HUES48 (cell line): ENCODE data around the gene UNC45A.

ENCODE experiments used
- H3K27ac ChIP-seq: one replicate; pipeline ENCODE4 v1.7.0; 2013; ENCODE audit warnings: low read depth, low read length, inconsistent platforms
- H3K27me3 ChIP-seq: 2 replicates; pipeline ENCODE4 v1.6.1; 2013; ENCODE audit warnings: mild to moderate bottlenecking, low read length; ENCODE audit not compliant: control insufficient read depth, insufficient read depth
- H3K36me3 ChIP-seq: 2 replicates; pipeline ENCODE4 v1.6.1; 2013; ENCODE audit warnings: low read length; ENCODE audit not compliant: control insufficient read depth, insufficient read depth
- H3K4me1 ChIP-seq: 2 replicates; pipeline ENCODE4 v1.6.1; 2013; ENCODE audit warnings: mild to moderate bottlenecking, low read length; ENCODE audit not compliant: control insufficient read depth, insufficient read depth
- H3K4me3 ChIP-seq: 2 replicates; pipeline ENCODE4 v1.5.1; 2013; ENCODE audit warnings: mild to moderate bottlenecking, low read depth, low read length
- H3K9ac ChIP-seq: 2 replicates; pipeline ENCODE4 v1.6.1; 2013; ENCODE audit warnings: mild to moderate bottlenecking, low read depth, low read length, moderate library complexity
- H3K9me3 ChIP-seq: 2 replicates; pipeline ENCODE4 v1.6.1; 2013; ENCODE audit warnings: low read length; ENCODE audit not compliant: control insufficient read depth, insufficient read depth

The UNC45A gene

GRCh38 chr15:90957031-90957790 is 22.1 kb downstream of the UNC45A start:
- Histone ChIP-seq H3K4me3 (peak overlapping the region; percentile 77), H3K27me3 (no peaks in the 10 kb centered on the region), H3K27ac (no peak overlapping the region), H3K9me3 (no peaks in the 10 kb centered on the region), H3K36me3 (peaks cover 45% of the 10 kb centered on the region), H3K9ac (peak overlapping the region; percentile 69), H3K4me1 (peaks cover 15% of the 10 kb centered on the region)

DNA sequence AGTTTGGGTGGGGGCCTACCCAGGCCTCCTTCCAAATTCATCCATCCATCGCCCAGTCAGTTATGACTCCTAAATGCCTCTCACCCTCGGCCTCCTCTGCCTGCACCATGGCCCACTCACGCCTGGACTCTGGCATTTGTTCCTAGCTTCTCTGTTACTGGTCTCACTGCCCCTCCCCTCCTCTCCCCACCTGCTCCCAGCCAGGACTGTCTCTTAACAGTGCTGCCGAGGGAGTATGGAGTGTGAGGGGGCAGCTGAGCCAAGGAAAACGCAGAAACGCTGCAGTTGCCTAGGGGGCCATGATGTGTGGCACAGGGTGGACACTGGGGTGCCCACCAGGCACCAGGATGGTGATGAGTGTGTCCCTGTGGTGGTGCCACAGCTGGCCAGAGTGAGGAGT is 22.7 kb downstream of the UNC45A start:
- H3K4me3 ChIP-seq = peak overlapping the region; percentile 77
- H3K27ac ChIP-seq = no peak overlapping the region
- no peaks in the 10 kb centered on the region for H3K27me3 ChIP-seq
- peaks cover 15% of the 10 kb centered on the region for H3K4me1 ChIP-seq
- no peaks in the 10 kb centered on the region for H3K9me3 ChIP-seq
- H3K9ac ChIP-seq = no peak overlapping the region; the same call in 1 of the 2 replicates
- peaks cover 44% of the 10 kb centered on the region for H3K36me3 ChIP-seq

DNA sequence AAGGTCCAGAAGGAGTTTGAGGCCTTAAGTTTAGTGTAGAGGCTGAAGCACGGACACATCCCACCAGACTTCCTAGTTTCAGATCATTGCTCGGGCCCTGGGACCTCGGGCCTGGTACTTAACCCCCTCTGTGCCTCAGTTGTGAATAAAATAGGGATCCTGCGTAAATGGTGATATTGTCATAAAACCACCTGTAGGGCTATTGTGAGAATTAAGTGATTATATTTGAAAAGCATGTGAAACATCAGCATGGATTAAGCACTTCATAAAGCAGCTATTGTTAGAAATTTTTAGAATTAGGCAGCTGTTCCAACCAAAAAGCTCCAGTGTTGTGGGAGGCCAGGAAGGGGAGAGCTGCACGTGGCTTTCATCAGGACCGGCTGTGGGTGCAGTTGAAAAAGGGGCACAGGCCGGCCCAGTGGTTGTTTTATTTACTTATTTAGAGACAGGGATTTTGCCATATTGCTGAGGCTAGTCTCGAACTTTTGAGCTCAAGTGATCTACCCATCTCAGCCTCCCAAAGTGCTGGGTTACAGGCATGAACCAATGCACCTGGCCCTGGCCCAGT is 24.0 kb downstream of the UNC45A start:
- H3K9ac ChIP-seq = no peak overlapping the region
- no peak overlapping the region for H3K27ac ChIP-seq
- peaks cover 15% of the 10 kb centered on the region for H3K4me1 ChIP-seq
- no peaks in the 10 kb centered on the region for H3K9me3 ChIP-seq
- H3K27me3 ChIP-seq = no peaks in the 10 kb centered on the region
- H3K36me3 ChIP-seq = peaks cover 44% of the 10 kb centered on the region
- H3K4me3 ChIP-seq = no peak overlapping the region

DNA sequence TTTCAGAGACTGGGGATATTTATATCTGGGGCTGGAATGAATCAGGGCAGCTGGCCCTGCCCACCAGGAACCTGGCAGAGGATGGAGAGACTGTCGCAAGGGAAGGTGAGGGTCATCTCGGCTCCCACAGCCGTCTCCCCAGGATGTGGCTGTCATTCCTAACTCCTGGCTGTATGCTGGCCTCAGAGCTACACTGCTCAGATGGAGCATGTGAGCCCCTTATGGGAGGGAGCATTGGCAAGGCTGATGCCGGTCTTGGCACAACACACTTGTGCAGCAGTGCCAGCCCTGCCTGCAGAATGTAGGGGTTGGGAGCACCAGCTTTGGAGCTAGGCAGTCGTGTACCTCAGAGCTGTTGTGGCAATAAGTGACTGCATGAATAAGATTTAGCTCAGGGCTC is 24.8 kb downstream of the UNC45A start:
- peaks cover 46% of the 10 kb centered on the region for H3K36me3 ChIP-seq

DNA sequence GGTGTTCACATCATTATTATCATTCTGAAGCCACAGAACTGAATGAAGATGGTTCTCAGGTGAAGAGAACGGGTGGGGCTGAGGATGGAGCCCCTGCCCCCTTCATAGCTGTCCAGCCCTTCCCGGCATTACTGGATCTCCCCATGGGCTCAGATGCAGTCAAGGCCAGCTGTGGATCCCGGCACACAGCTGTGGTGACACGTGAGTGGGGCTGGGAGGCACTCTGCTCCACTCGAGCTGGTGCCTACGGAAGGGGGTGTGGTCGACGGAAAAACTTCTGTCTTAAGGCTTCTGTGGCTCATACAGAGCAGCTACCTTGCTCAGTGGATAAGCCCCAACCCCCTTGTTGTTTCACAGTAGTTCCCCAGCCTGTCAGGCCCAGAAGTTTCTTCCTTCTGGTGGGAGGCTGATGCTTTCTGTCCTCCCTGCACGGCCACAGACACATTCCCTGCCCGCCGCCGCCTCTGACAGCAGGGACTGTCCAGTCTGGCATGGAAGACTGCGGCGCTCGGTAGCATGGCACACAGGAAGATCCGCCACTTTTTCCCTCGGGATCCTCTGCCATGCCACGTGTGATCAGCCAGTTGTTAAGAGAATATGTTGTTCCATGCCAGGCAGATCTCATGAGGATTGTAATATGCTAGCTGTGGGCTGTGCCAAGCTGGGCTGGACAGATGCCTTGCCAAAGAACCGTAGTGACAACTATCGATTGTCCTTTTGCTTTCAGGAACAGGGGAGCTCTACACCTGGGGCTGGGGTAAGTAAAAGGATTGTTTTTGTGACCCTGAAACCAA is 25.4 kb downstream of the UNC45A start:
- peaks cover 46% of the 10 kb centered on the region for H3K36me3 ChIP-seq
- no peak overlapping the region for H3K9ac ChIP-seq
- no peak overlapping the region for H3K27ac ChIP-seq
- H3K4me3 ChIP-seq = no peak overlapping the region
- no peaks in the 10 kb centered on the region for H3K9me3 ChIP-seq
- H3K27me3 ChIP-seq = no peaks in the 10 kb centered on the region
- peaks cover 15% of the 10 kb centered on the region for H3K4me1 ChIP-seq

More for the DNA sequence above, 24.8 kb downstream of the UNC45A start:
- no peak overlapping the region for H3K4me3 ChIP-seq
- H3K9me3 ChIP-seq = no peaks in the 10 kb centered on the region
- no peaks in the 10 kb centered on the region for H3K27me3 ChIP-seq
- H3K9ac ChIP-seq = no peak overlapping the region
- peaks cover 15% of the 10 kb centered on the region for H3K4me1 ChIP-seq
- no peak overlapping the region for H3K27ac ChIP-seq

DNA sequence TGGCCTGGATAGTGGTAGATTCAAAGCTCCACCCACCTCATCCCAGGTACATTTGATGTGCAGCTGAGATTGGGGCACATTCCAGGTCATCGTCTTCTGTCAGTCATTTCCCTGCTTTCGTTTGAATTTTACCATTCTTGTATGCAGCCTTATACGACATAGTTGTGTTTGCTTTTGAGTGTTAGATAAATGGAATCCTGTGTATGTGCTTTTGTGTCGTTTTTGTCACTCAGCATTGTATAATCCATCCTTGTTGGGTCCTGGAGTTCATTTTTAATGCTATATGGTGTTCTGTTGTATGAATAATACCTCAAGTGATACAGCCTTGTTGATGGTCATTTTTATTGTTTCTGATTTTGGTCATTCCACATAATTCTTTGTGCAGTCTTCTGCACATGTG is 26.9 kb downstream of the UNC45A start:
- Histone ChIP-seq H3K27ac (no peak overlapping the region), H3K27me3 (no peaks in the 10 kb centered on the region), H3K9me3 (no peaks in the 10 kb centered on the region), H3K36me3 (peaks cover 61% of the 10 kb centered on the region), H3K4me3 (no peak overlapping the region), H3K4me1 (peaks cover 6% of the 10 kb centered on the region; the same call in 1 of the 2 replicates), H3K9ac (no peak overlapping the region)

DNA sequence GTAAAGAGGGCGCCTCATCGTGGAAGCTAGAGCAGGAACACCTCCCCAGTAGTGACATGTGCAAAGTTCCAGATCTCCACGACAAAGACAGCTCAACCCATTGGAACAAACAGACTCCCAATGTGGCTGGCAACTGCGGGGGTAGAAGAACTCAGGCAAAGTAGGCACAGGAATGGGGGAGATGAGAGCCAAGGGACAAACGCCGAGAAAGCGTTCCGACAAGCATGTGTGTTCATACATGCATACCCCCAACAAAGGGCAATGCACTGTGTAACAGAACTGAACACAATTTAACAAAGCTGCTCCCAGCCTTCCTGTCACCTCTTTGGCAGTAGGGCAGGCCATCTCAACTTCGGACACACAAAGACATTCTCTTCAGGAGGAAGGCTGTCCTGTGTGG is 31.2 kb downstream of the UNC45A start:
- Histone ChIP-seq H3K4me3 (no peak overlapping the region), H3K4me1 (no peaks in the 10 kb centered on the region), H3K9me3 (no peaks in the 10 kb centered on the region), H3K36me3 (peaks cover 85% of the 10 kb centered on the region), H3K27ac (no peak overlapping the region), H3K9ac (no peak overlapping the region), H3K27me3 (no peaks in the 10 kb centered on the region)

- no peak overlapping the region for H3K4me3 ChIP-seq
- no peak overlapping the region for H3K27ac ChIP-seq
- no peak overlapping the region for H3K9ac ChIP-seq
- H3K9me3 ChIP-seq = no peaks in the 10 kb centered on the region
- peaks cover 80% of the 10 kb centered on the region for H3K36me3 ChIP-seq
- no peaks in the 10 kb centered on the region for H3K4me1 ChIP-seq
- no peaks in the 10 kb centered on the region for H3K27me3 ChIP-seq
Observed at GRCh38 chr15:90967206-90967605, 32.1 kb downstream of the UNC45A start.

- no peaks in the 10 kb centered on the region for H3K9me3 ChIP-seq
- no peaks in the 10 kb centered on the region for H3K4me1 ChIP-seq
- H3K9ac ChIP-seq = no peak overlapping the region
- H3K4me3 ChIP-seq = no peak overlapping the region
- no peak overlapping the region for H3K27ac ChIP-seq
- H3K36me3 ChIP-seq = peaks cover 81% of the 10 kb centered on the region
- no peaks in the 10 kb centered on the region for H3K27me3 ChIP-seq
Observed at GRCh38 chr15:90968434-90968833, 33.3 kb downstream of the UNC45A start.

GRCh38 chr15:90970274-90970673 is 35.2 kb downstream of the UNC45A start:
- peaks cover 90% of the 10 kb centered on the region for H3K36me3 ChIP-seq
- no peak overlapping the region for H3K9ac ChIP-seq
- H3K4me3 ChIP-seq = no peak overlapping the region
- no peaks in the 10 kb centered on the region for H3K27me3 ChIP-seq
- H3K27ac ChIP-seq = no peak overlapping the region
- no peaks in the 10 kb centered on the region for H3K9me3 ChIP-seq
- no peaks in the 10 kb centered on the region for H3K4me1 ChIP-seq

GRCh38 chr15:90972133-90972532 is 37.0 kb downstream of the UNC45A start:
- peaks cover 92% of the 10 kb centered on the region for H3K36me3 ChIP-seq
- no peaks in the 10 kb centered on the region for H3K9me3 ChIP-seq
- no peak overlapping the region for H3K4me3 ChIP-seq
- no peak overlapping the region for H3K9ac ChIP-seq
- H3K27ac ChIP-seq = no peak overlapping the region
- H3K4me1 ChIP-seq = no peaks in the 10 kb centered on the region
- no peaks in the 10 kb centered on the region for H3K27me3 ChIP-seq
